BLaER1 treated with 17β-estradiol and CSF1 and Interleukin-3, amounts not matched to agents 10 nM and 100 nM (cell line): ENCODE data around the gene CDKN3.
A peak's percentile ranks its signal among the peaks of the same experiment; 100 is the strongest.
"Not testable (repeated sequence)": the region's sequence is repeated elsewhere in the genome, so short reads cannot be mapped to it uniquely, and the experiment has no call there.

Source experiments
- H3K27ac ChIP-seq, 11 experiments: shearing (Covaris generic); formaldehyde crosslinking; 2 replicates each; pipeline ENCODE4 v1.8.1; 2022
- H3K27me3 ChIP-seq, 11 experiments: shearing (Covaris generic); formaldehyde crosslinking; 2 replicates each; pipeline ENCODE4 v1.8.1; 2022
- H3K36me3 ChIP-seq, 11 experiments: shearing (Covaris generic); formaldehyde crosslinking; 2 replicates each; pipeline ENCODE4 v1.8.1; 2022
- H3K4me1 ChIP-seq, 10 experiments: shearing (Covaris generic); formaldehyde crosslinking; 2 replicates each; pipeline ENCODE4 v1.8.1; 2022
- H3K4me2 ChIP-seq, 11 experiments: shearing (Covaris generic); formaldehyde crosslinking; 2 replicates each; pipeline ENCODE4 v1.8.1; 2022
- H3K4me3 ChIP-seq, 10 experiments: shearing (Covaris generic); formaldehyde crosslinking; 2 replicates each; pipeline ENCODE4 v1.8.1; 2022
- H3K9ac ChIP-seq, 11 experiments: shearing (Covaris generic); formaldehyde crosslinking; 2 replicates each; pipeline ENCODE4 v1.8.1; 2022
- H3K9me3 ChIP-seq, 11 experiments: shearing (Covaris generic); formaldehyde crosslinking; replicated peaks in 1 of 11; 2 replicates each; pipeline ENCODE4 v1.8.1; 2022
- H4K20me1 ChIP-seq, 11 experiments: shearing (Covaris generic); formaldehyde crosslinking; 2 replicates each; pipeline ENCODE4 v1.8.1; 2022
- Cebpa-rat ChIP-seq, 11 experiments: shearing (Covaris generic); IDR thresholded peaks; 2 replicates each; pipeline ENCODE4 v1.8.1; 2022

CDKN3 gene

DNA sequence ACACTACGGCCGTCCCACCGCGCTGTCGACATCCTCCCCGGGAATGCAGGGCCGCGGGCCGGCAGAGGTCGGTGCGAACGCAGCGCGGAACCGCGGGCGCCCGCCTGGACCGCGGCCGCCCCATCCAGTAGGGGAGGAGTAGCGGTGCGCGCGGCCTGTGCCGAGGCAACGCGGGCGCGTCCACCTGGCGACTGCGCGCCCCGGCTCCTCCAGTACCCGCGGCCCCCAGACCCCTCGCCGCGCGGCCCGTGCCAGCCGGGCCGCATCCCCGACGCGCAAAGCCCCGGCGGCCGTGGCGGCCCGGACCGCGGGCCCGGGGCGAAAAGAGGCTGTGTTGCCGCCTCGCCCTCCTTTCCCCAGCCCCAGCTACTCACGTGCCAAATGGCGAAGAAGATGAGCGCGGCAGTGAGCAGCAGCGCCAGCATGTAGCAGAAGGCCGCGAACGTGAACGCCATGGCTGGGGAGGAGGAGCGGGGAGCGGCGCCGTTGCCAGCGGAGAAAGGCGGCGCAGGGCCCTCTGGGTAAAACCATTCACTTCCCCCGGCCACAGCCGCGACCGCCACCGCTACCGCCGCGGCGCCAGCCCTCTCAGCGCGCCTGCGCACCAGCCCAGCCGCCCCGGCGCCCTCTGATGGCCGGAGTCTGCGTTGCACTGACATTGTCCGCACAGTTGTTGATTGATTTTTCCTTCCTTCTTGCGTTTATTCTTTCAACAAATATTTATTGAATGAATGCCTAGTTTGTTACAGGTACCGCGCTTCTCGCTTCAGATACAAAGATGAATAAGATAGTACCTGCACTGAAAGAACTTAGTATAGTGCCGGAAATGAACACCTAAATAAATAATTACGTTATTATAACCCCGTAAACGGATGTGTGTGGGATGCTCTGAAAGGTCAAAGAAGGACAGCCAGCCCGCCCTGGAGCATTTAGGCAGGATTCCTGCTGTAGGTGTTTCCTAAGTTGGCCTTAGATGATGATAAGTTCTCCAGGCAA lies 44.4 kb downstream of the CDKN3 start, which contains the start of gene CNIH1:
Gene CNIH1 (minus strand): TSS at position 502 of the 996 bp plus-strand sequence. CDS start 47 bp downstream, at position 455.
- no peak for TF ChIP-seq Cebpa-rat (IDR thresholded peaks at IDR 0.05)
- Histone ChIP-seq H3K9me3 (no peaks in the 10 kb centered on the region), H3K27ac (peak within 1 kb of the TSS; percentile 89 to 99 (median 97)), H3K27me3 (no peaks in the 10 kb centered on the region), H3K36me3 (peaks cover 0 to 36% (median 10%) of the 10 kb centered on the region in 11 experiments; a peak in 12 of 22 replicates), H3K4me2 (peak within 1 kb of the TSS; percentile 81 to 94 (median 85)), H4K20me1 (peaks cover 17 to 48% (median 43%) of the 10 kb centered on the region in 11 experiments; a peak in 20 of 22 replicates), H3K4me1 (peaks cover 19 to 51% (median 34%) of the 10 kb centered on the region in 10 experiments), H3K4me3 (peak within 1 kb of the TSS; percentile 78 to 95 (median 84)), H3K9ac (peak within 1 kb of the TSS; percentile 93 to 99 (median 97))

DNA sequence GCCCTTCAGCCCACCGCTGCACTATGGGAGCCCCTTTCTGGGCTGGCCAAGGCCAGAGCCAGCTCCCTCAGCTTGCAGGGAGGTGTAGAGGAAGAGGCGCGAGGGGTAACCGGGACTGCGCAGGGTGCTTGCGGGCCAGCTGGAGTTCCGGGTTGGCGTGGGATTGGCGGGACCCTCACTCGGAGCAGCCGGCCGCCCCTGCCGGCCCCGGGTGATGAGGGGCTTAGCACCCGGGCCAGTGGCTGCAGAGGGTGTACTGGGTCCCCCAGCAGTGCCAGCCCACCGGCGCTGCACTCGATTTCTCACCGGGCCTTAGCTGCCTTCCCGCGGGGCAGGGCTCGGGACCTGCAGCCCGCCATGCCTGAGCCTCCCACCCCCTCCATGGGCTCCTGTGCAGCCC lies 46.2 kb downstream of the CDKN3 start:
- Histone ChIP-seq H3K36me3 (peaks cover 0 to 19% (median 8%) of the 10 kb centered on the region in 11 experiments; a peak in 10 of 22 replicates), H3K4me1 (peaks cover 19 to 52% (median 29%) of the 10 kb centered on the region in 10 experiments), H4K20me1 (peaks cover 3 to 30% (median 25%) of the 10 kb centered on the region in 11 experiments; a peak in 19 of 22 replicates)
- not testable (repeated sequence) for H3K27me3 ChIP-seq, H3K27ac ChIP-seq, H3K9me3 ChIP-seq, H3K9ac ChIP-seq, H3K4me3 ChIP-seq, H3K4me2 ChIP-seq

DNA sequence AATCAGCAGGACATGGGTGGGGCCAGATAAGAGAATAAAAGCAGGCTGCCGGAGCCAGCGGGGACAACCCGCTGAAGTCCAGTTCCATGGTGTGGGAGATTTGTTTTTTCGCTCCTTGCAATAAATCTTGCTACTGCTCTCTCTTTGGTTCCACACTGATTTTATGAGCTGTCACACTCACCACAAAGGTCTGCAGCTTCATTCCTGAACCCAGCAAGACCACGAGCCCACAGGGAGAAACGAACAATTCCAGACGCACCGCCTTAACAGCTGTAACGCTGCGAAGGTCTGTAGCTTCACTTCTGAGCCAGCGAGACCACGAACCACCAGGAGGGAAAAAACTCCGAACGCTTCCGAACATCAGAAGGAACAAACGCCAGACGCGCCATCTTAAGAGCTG lies 47.2 kb downstream of the CDKN3 start:
- no peak overlapping the region for H3K27ac ChIP-seq
- no peak overlapping the region for H3K9ac ChIP-seq
- peaks cover 17 to 52% (median 24%) of the 10 kb centered on the region in 10 experiments for H3K4me1 ChIP-seq
- H3K27me3 ChIP-seq: no peaks in the 10 kb centered on the region
- peaks cover 0 to 8% (median 0%) of the 10 kb centered on the region in 11 experiments; a peak in 5 of 22 replicates for H3K36me3 ChIP-seq
- H3K4me2 ChIP-seq: no peak overlapping the region
- TF ChIP-seq Cebpa-rat (IDR thresholded peaks at IDR 0.05): no peak
- H3K4me3 ChIP-seq: no peak overlapping the region
- no peaks in the 10 kb centered on the region for H3K9me3 ChIP-seq
- peaks cover 0 to 20% (median 14%) of the 10 kb centered on the region in 11 experiments; a peak in 14 of 22 replicates for H4K20me1 ChIP-seq

DNA sequence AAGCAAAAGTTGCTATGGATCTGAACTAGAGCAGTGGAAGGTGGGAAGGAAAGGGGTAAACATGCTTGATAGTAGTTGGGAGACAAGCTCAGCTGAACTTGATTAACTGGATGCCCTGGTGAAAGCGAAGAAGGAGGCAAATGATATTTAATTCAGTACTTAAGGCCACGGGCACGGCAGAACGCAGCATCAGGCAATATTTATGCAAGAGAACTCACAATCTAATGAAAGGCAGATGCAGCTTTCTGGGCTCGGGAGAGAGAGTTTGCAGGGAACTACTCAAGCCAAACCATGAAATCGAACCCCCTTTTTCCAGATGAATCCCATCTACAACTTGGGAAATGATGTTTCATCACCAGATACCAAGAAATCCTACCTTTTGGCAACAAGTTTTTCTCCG lies 47.9 kb downstream of the CDKN3 start:
- TF ChIP-seq Cebpa-rat (IDR thresholded peaks at IDR 0.05): no peak
- Histone ChIP-seq H4K20me1 (peaks cover 0 to 13% (median 7%) of the 10 kb centered on the region in 11 experiments; a peak in 9 of 22 replicates), H3K9me3 (no peaks in the 10 kb centered on the region), H3K36me3 (peaks cover 0 to 3% (median 0%) of the 10 kb centered on the region in 11 experiments; a peak in 1 of 22 replicates), H3K27me3 (no peaks in the 10 kb centered on the region), H3K4me3 (no peak overlapping the region), H3K9ac (no peak overlapping the region), H3K27ac (no peak overlapping the region), H3K4me2 (no peak overlapping the region), H3K4me1 (peaks cover 12 to 52% (median 19%) of the 10 kb centered on the region in 10 experiments)

DNA sequence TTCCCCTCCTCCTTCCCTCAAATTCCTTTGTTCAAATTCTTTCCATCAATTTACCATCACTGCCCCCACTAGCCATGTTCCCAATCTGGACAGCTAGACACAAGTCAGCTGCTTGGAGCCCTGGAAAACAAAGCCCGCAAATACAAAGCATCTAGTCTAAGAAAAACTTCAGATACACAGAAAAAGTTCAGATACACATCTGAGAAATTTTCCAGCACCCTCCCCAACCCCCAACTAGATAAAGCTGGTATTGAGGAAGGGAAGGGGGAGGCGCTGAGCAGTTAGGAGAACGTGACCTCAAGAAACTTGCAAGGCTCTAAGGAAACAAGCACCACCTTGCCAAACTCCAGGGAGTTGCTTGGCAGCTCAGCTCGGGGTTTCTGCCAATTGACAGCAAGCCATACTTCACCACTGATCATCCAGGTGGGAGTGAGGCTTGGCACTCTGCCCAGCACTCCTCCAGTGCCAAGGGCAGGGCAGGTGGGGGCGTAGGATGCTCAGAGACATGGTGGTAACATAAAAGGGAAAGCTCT lies 49.4 kb downstream of the CDKN3 start:
- H3K36me3 ChIP-seq: no peaks in the 10 kb centered on the region
- H4K20me1 ChIP-seq: no peaks in the 10 kb centered on the region
- peak overlapping the region in 5 of 11 experiments; percentile 16 to 66 (median 56); a peak in 9 of 22 replicates for H3K4me2 ChIP-seq
- H3K4me1 ChIP-seq: peaks cover 6 to 62% (median 21%) of the 10 kb centered on the region in 10 experiments; a peak in 19 of 20 replicates
- H3K27me3 ChIP-seq: no peaks in the 10 kb centered on the region
- no peak overlapping the region for H3K4me3 ChIP-seq
- peak overlapping the region in 2 of 11 experiments; percentile 42 to 59; a peak in 2 of 22 replicates for H3K9ac ChIP-seq
- TF ChIP-seq Cebpa-rat (IDR thresholded peaks at IDR 0.05): no peak
- H3K9me3 ChIP-seq: no peaks in the 10 kb centered on the region
- peak overlapping the region in 3 of 11 experiments; percentile 33 to 76 (median 73); a peak in 6 of 22 replicates for H3K27ac ChIP-seq

DNA sequence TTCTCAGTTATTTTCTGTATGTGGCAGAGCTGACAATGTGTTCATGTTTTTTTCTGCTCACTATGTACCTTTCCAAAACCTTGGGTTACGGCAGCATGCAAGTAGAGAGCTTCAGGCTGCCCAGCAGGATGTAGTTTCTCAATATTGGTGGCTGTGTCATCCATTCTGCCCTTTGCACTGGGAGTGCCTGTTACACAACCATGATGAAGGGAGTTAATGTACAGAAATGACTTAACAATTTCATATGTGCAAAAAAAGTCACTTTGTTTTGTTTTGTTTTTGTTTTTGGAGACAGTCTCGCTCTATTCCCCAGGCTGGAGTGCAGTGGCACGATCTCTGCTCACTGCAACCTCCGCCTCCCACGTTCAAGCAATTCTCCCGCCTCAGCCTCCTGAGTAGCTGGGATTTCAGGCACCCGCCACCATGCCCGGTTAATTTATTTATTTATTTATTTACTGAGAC lies 50.5 kb downstream of the CDKN3 start:
- Histone ChIP-seq H4K20me1 (no peaks in the 10 kb centered on the region), H3K9me3 (no peaks in the 10 kb centered on the region), H3K27ac (peak overlapping the region in 3 of 11 experiments; percentile 59 to 76 (median 73); a peak in 6 of 22 replicates), H3K4me2 (peak overlapping the region in 5 of 11 experiments; percentile 16 to 66 (median 56); a peak in 10 of 22 replicates), H3K4me3 (no peak overlapping the region), H3K27me3 (no peaks in the 10 kb centered on the region), H3K9ac (peak overlapping the region in 2 of 11 experiments; percentile 42 to 59; a peak in 3 of 22 replicates), H3K36me3 (no peaks in the 10 kb centered on the region), H3K4me1 (peaks cover 0 to 63% (median 16%) of the 10 kb centered on the region in 10 experiments; a peak in 10 of 20 replicates)
- peak in 3 of 11 experiments; percentile 30 to 64 (median 58); a peak in 3 of 22 replicates for TF ChIP-seq Cebpa-rat (IDR thresholded peaks at IDR 0.05)

DNA sequence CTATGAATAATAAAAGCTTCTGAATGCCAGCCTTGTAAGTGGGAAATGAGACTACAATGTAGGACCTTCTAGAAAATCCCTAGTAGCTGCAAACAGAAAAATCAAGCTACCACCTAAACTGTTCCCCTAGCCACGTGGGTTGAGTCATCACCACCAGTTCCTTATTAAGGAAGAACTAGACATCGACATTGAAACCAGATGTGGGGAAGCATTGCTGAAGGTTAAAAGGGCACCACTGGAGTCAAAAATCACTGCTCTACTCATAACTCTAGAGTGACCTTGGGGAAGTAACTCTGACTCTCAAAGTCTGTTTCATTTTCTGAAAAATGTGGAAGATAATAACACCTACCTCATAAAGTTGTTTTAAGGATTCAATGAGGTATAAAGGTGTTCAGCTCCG lies 53.7 kb downstream of the CDKN3 start:
- H3K9ac ChIP-seq: peak overlapping the region in 3 of 11 experiments; percentile 30 to 62 (median 38); a peak in 5 of 22 replicates
- no peaks in the 10 kb centered on the region for H3K36me3 ChIP-seq
- H3K4me1 ChIP-seq: peaks cover 0 to 63% (median 16%) of the 10 kb centered on the region in 10 experiments; a peak in 10 of 20 replicates
- H4K20me1 ChIP-seq: no peaks in the 10 kb centered on the region
- H3K4me2 ChIP-seq: peak overlapping the region in 6 of 11 experiments; percentile 5 to 84 (median 66); a peak in 10 of 22 replicates
- no peak for TF ChIP-seq Cebpa-rat (IDR thresholded peaks at IDR 0.05)
- H3K9me3 ChIP-seq: no peaks in the 10 kb centered on the region
- no peaks in the 10 kb centered on the region for H3K27me3 ChIP-seq
- no peak overlapping the region for H3K4me3 ChIP-seq
- H3K27ac ChIP-seq: peak overlapping the region in 6 of 11 experiments; percentile 9 to 82 (median 61); a peak in 12 of 22 replicates

DNA sequence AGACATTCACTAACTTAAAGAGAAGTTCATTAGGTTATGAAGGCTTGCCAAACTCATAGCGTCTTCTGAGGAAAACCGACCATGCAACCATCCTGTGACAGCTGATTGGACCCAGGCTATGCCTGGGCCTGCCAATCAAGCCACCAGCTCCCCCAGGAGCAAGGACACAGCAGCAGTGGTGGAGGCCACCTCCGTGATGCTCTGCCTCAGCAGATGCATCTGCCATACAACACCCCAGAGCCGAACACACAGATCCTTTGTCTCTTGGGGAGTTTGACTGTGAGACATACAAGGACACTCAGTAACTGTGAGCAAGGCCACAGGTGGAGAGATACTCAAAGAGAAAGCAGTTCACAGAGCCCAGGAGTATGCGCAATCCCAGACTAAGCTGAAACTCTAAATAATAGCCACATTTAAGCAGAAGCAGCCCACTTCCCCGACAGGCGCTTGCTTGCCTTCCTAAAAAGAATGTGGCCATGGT lies 54.4 kb downstream of the CDKN3 start:
- H3K27ac ChIP-seq: peak overlapping the region in 6 of 11 experiments; percentile 9 to 82 (median 61); a peak in 11 of 22 replicates
- no peaks in the 10 kb centered on the region for H3K9me3 ChIP-seq
- no peaks in the 10 kb centered on the region for H3K27me3 ChIP-seq
- peak overlapping the region in 5 of 11 experiments; percentile 34 to 84 (median 71); a peak in 10 of 22 replicates for H3K4me2 ChIP-seq
- no peak overlapping the region for H3K4me3 ChIP-seq
- TF ChIP-seq Cebpa-rat (IDR thresholded peaks at IDR 0.05): no peak
- no peaks in the 10 kb centered on the region for H3K36me3 ChIP-seq
- no peaks in the 10 kb centered on the region for H4K20me1 ChIP-seq
- peak overlapping the region in 3 of 11 experiments; percentile 30 to 62 (median 38); a peak in 4 of 22 replicates for H3K9ac ChIP-seq
- H3K4me1 ChIP-seq: peaks cover 0 to 58% (median 15%) of the 10 kb centered on the region in 10 experiments; a peak in 10 of 20 replicates
